Naive thymus-derived CD4-positive, alpha-beta T cell (primary cell): ENCODE measurements around the gene NAP1L2. TPM values are rescaled to one million over a fixed set of nuclear protein-coding genes. Genes with fewer than 3 reads are reported as not detected.

ENCODE experiments used
- ATAC-seq: fragments of 150-1000 bp; cut with Tn5 transposase; 2 replicates; pipeline ENCODE4 v1.10.0; 2021; ENCODE audit warnings: mild to moderate bottlenecking, moderate library complexity
- CTCF ChIA-PET: fragments of 350-600 bp; sonication (Branson Sonifier 250); formaldehyde crosslinking; loops from one replicate; lab custom pipeline; 2021; ENCODE audit warnings: antibody characterized with exemption; lab: Charles Lee
- POLR2A ChIA-PET: fragments of 350-600 bp; sonication (Branson Sonifier 250); formaldehyde crosslinking; loops from one replicate; lab custom pipeline; 2021; ENCODE audit warnings: antibody characterized with exemption, inconsistent platforms; lab: Charles Lee
- DNase-seq, 9 donors: peaks; one replicate each; pipeline versions ENCODE4 v3.0.0 to v3.0.0-alpha.2; 2020 to 2022; ENCODE audit warnings: mixed read lengths in 1 of 9
- H3K27ac ChIP-seq: one replicate; pipeline ENCODE4 v1.7.0; 2013; ENCODE audit warnings: mild to moderate bottlenecking, low read depth, low read length, moderate library complexity
- H3K27me3 ChIP-seq, 2 donors: one replicate each; pipeline ENCODE4 v1.7.0; 2013; ENCODE audit warnings: low read length in 2 of 2, mild to moderate bottlenecking in 2 of 2, moderate library complexity in 2 of 2; ENCODE audit not compliant: control insufficient read depth in 2 of 2, insufficient read depth in 2 of 2
- H3K36me3 ChIP-seq, 3 experiments: 1 replicate in 2 of 3; 2 replicates in 1 of 3; pipeline ENCODE4 v1.7.0; 2013; ENCODE audit warnings: low read length in 3 of 3, mild to moderate bottlenecking in 3 of 3, moderate library complexity in 1 of 3; ENCODE audit not compliant: insufficient read depth in 3 of 3, control insufficient read depth in 2 of 3
- H3K4me1 ChIP-seq, 2 donors: one replicate each; pipeline ENCODE4 v1.7.0; 2013; ENCODE audit warnings: low read length in 2 of 2, mild to moderate bottlenecking in 2 of 2, moderate library complexity in 1 of 2; ENCODE audit not compliant: control insufficient read depth in 2 of 2, insufficient read depth in 2 of 2
- H3K4me3 ChIP-seq: 2 replicates; pipeline ENCODE4 v1.7.0; 2013; ENCODE audit warnings: mild to moderate bottlenecking, low read length
- H3K9me3 ChIP-seq, 3 experiments: 1 replicate in 2 of 3; 2 replicates in 1 of 3; pipeline ENCODE4 v1.7.0; 2013; ENCODE audit warnings: low read length in 3 of 3; ENCODE audit not compliant: control insufficient read depth in 2 of 3
- H3K27ac Mint-ChIP-seq, 9 donors: one replicate each; pipeline ENCODE4 v1.8.0; 2020 to 2022; ENCODE audit warnings: mixed read lengths in 9 of 9, mild to moderate bottlenecking in 8 of 9, moderate library complexity in 5 of 9, inconsistent platforms in 2 of 9
- H3K27me3 Mint-ChIP-seq, 5 donors: one replicate each; pipeline ENCODE4 v1.8.0; 2021 to 2022; ENCODE audit warnings: mixed read lengths in 5 of 5, mild to moderate bottlenecking in 1 of 5
- H3K36me3 Mint-ChIP-seq, 5 donors: one replicate each; pipeline ENCODE4 v1.8.0; 2020 to 2022; ENCODE audit warnings: mixed read lengths in 5 of 5, mild to moderate bottlenecking in 3 of 5, inconsistent platforms in 1 of 5
- H3K4me1 Mint-ChIP-seq, 7 donors: one replicate each; pipeline ENCODE4 v1.8.0; 2020 to 2022; ENCODE audit warnings: mixed read lengths in 7 of 7, mild to moderate bottlenecking in 3 of 7, inconsistent platforms in 1 of 7
- H3K4me3 Mint-ChIP-seq, 10 donors: one replicate each; pipeline ENCODE4 v1.8.0; 2020 to 2022; ENCODE audit warnings: mild to moderate bottlenecking in 10 of 10, mixed read lengths in 10 of 10, moderate library complexity in 6 of 10, inconsistent platforms in 2 of 10
- H3K9me3 Mint-ChIP-seq, 11 donors: one replicate each; pipeline ENCODE4 v1.8.0; 2020 to 2022; ENCODE audit warnings: mixed read lengths in 11 of 11, mild to moderate bottlenecking in 4 of 11, inconsistent platforms in 1 of 11, moderate library complexity in 1 of 11
- intact Hi-C, 2 donors: fragments of 100-400 bp; cut with micrococcal nuclease; formaldehyde crosslinking; loops; one replicate each; pipeline ENCODE4 v1.15.1; 2023
- polyA plus RNA-seq, 2 donors: library from polyadenylated mRNA; unstranded; fragments of 300-500 nt; fragmentation: Illumina TruSeq; gene quantifications; one replicate each; pipeline ENCODE4 v1.2.3, GENCODE V29; 2021
- total RNA-seq, 6 experiments: library from RNA in 5 of 6; stranded (reverse) in 5 of 6; gene quantifications; 1 replicate in 5 of 6; 2 replicates in 1 of 6; pipeline ENCODE4 v1.2.3 and lab custom pipeline; 2021 to 2026

The NAP1L2 gene, protein sequence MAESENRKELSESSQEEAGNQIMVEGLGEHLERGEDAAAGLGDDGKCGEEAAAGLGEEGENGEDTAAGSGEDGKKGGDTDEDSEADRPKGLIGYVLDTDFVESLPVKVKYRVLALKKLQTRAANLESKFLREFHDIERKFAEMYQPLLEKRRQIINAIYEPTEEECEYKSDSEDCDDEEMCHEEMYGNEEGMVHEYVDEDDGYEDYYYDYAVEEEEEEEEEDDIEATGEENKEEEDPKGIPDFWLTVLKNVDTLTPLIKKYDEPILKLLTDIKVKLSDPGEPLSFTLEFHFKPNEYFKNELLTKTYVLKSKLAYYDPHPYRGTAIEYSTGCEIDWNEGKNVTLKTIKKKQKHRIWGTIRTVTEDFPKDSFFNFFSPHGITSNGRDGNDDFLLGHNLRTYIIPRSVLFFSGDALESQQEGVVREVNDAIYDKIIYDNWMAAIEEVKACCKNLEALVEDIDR
- total RNA-seq (10 to 100 TPM in 2 of 5 experiments, 1 to 10 TPM in 3; 2.5 to 17.4 (median 2.8) TPM), polyA plus RNA-seq (1 to 10 TPM; 1.8 to 2.9 TPM), total RNA-seq (lab: John Stamatoyannopoulos, UW) (5.0 reads per million, percentile 24 among the genes with 10 or more reads in this experiment)

DNA sequence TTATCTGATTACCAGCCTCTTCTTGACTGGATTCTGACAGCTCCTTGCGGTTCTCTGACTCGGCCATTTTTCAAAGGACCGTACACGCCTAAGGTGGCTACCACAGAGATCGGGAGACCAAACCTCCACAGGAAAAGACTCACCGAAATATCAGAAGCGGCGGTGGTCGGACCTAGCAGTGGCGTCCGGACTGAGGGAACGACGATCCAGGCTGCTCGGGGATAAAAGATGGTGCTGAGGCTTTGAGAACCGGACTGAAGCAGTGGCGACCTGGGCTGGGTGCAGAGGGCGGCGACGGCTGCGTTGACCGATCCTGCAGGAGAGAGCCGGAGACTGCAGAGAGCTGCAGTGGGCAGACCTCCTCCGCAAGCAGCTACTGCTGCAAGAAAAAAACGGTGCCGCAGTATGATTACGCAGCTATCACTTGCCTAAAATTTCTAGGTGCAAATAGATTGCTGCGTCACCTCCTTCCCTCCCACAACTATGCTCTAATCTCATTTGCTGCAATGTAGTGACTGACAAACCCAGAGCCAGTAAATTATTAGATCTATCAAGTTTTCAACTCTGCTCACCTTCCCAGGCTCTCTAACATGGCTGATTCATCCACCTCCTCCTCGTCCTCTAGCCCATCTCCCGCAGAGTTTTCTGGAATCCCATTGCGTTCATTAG is at the start of gene NAP1L2:
Gene NAP1L2, minus strand, starts transcription at position 426 of the 669 bp plus-strand sequence. Its CDS starts 359 bp downstream, at position 67.
- intact Hi-C loops, result loop anchor here in 1 of 2 donors (2.0 to 5.0 kb wide), 3 partner anchors 348 to 1400 kb away; partner anchors contain the start of genes CHIC1 and RLIM

GRCh38 chrX:73262991-73263390 is 48.3 kb upstream of the NAP1L2 start:
- ATAC-seq (no peak), DNase-seq (peak in 4 of 9 donors; percentile 6 to 16 (median 11))
- Histone ChIP-seq H3K4me3 (no peak overlapping the region), H3K27ac (no peak overlapping the region), H3K27me3 (no peaks in the 10 kb centered on the region), H3K36me3 (no peaks in the 10 kb centered on the region), H3K9me3 (no peaks in the 10 kb centered on the region), H3K4me1 (no peaks in the 10 kb centered on the region)
- intact Hi-C loops, result loop anchor here in 1 of 2 donors (10.0 kb wide), 1 partner anchor 178 kb away; no protein-coding TSS in a partner anchor
- H3K27me3 Mint-ChIP-seq, result peaks cover 0 to 4% (median 0%) of the 10 kb centered on the region in 5 donors
- POLR2A ChIA-PET, result no interaction called here
- H3K4me1 Mint-ChIP-seq, result no peaks in the 10 kb centered on the region
- H3K4me3 Mint-ChIP-seq, result no peak overlapping the region
- H3K9me3 Mint-ChIP-seq, result no peaks in the 10 kb centered on the region
- no peaks in the 10 kb centered on the region for H3K36me3 Mint-ChIP-seq
- H3K27ac Mint-ChIP-seq, result no peak overlapping the region
- CTCF ChIA-PET, result no interaction called here

More for the DNA sequence above, at the start of gene NAP1L2:
- peak within 1 kb of the TSS; percentile 74 for H3K27ac ChIP-seq
- CTCF ChIA-PET, result no interaction called here
- H3K9me3 Mint-ChIP-seq, result peaks cover 0 to 13% (median 1%) of the 10 kb centered on the region in 11 donors
- no peaks in the 10 kb centered on the region for H3K4me1 ChIP-seq
- POLR2A ChIA-PET, result interaction anchor here (0.7 to 1.2 kb wide), 2 partner anchors 12 to 39 kb away, joined by 3 read pairs; no protein-coding TSS in a partner anchor
- H3K36me3 Mint-ChIP-seq, result peaks cover 0 to 9% (median 0%) of the 10 kb centered on the region in 5 donors
- H3K9me3 ChIP-seq, result no peaks in the 10 kb centered on the region
- no peaks in the 10 kb centered on the region for H3K36me3 ChIP-seq
- H3K4me3 ChIP-seq, result peak within 1 kb of the TSS; percentile 77
- H3K27me3 ChIP-seq, result no peaks in the 10 kb centered on the region
- H3K27ac Mint-ChIP-seq, result peak within 1 kb of the TSS; percentile 68 to 94 (median 87)
- peak; percentile 3 to 64 (median 47) for DNase-seq
- peak within 1 kb of the TSS; percentile 87 to 95 (median 90) for H3K4me3 Mint-ChIP-seq
- H3K4me1 Mint-ChIP-seq, result peaks cover 5 to 26% (median 14%) of the 10 kb centered on the region in 7 donors
- H3K27me3 Mint-ChIP-seq, result peaks cover 0 to 11% (median 4%) of the 10 kb centered on the region in 5 donors
- peak; percentile 92 for ATAC-seq

- Mint-ChIP-seq H3K36me3 (no peaks in the 10 kb centered on the region), H3K27ac (no peak overlapping the region), H3K27me3 (peaks cover 0 to 4% (median 3%) of the 10 kb centered on the region in 5 donors), H3K4me1 (no peaks in the 10 kb centered on the region), H3K4me3 (no peak overlapping the region), H3K9me3 (peaks cover 0 to 4% (median 0%) of the 10 kb centered on the region in 11 donors)
- no peaks in the 10 kb centered on the region for H3K9me3 ChIP-seq
- no peaks in the 10 kb centered on the region for H3K36me3 ChIP-seq
- POLR2A ChIA-PET, result no interaction called here
- intact Hi-C loops, result no loop called here
- no peak overlapping the region for H3K4me3 ChIP-seq
- no peaks in the 10 kb centered on the region for H3K27me3 ChIP-seq
- ATAC-seq (no peak), DNase-seq (no peak)
- H3K4me1 ChIP-seq, result no peaks in the 10 kb centered on the region
- H3K27ac ChIP-seq, result no peak overlapping the region
- CTCF ChIA-PET, result no interaction called here
These were observed 24.6 kb upstream of the NAP1L2 start for GRCh38 chrX:73239242-73239641.

DNA sequence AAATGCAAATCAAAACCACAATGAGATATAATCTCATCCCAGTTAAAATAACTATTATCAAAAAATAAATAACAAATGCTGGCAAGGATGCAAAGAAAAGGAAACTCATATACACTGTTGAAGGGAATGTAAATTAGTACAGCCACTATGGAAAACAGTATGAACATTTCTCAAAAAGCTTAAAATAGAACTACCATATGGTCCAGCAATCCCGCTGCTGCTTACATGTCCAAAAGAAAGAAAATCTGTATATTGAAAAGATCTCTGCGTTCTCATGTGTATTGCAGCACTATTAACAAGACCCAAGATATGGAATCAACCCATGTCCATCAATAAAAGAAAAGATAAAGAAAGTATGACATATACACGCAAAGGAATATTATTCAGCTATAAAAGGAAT is 3.0 kb upstream of the NAP1L2 start:
- Mint-ChIP-seq H3K9me3 (peaks cover 0 to 36% (median 3%) of the 10 kb centered on the region in 11 donors), H3K4me3 (no peak overlapping the region), H3K27ac (no peak overlapping the region), H3K36me3 (peaks cover 0 to 9% (median 0%) of the 10 kb centered on the region in 5 donors), H3K27me3 (peaks cover 0 to 11% (median 4%) of the 10 kb centered on the region in 5 donors), H3K4me1 (peaks cover 5 to 23% (median 14%) of the 10 kb centered on the region in 7 donors)
- no peak for ATAC-seq
- Histone ChIP-seq H3K4me3 (no peak overlapping the region), H3K27me3 (no peaks in the 10 kb centered on the region), H3K27ac (no peak overlapping the region), H3K36me3 (no peaks in the 10 kb centered on the region), H3K9me3 (no peaks in the 10 kb centered on the region), H3K4me1 (no peaks in the 10 kb centered on the region)
- no peak for DNase-seq
- CTCF ChIA-PET, result no interaction called here
- intact Hi-C loops, result no loop called here
- POLR2A ChIA-PET, result no interaction called here

- peak overlapping the region; percentile 87 to 95 (median 90) for H3K4me3 Mint-ChIP-seq
- H3K9me3 Mint-ChIP-seq, result peaks cover 0 to 17% (median 1%) of the 10 kb centered on the region in 11 donors
- Histone ChIP-seq H3K27ac (peak overlapping the region; percentile 74), H3K4me1 (no peaks in the 10 kb centered on the region), H3K27me3 (no peaks in the 10 kb centered on the region), H3K4me3 (peak overlapping the region; percentile 77), H3K9me3 (no peaks in the 10 kb centered on the region), H3K36me3 (no peaks in the 10 kb centered on the region)
- ATAC-seq (peak; percentile 43), DNase-seq (peak in 1 of 9 donors; percentile 15)
- intact Hi-C loops, result loop anchor here in 1 of 2 donors (2.0 kb wide), 2 partner anchors 348 to 1400 kb away; partner anchors contain the start of genes CHIC1 and RLIM
- peaks cover 0 to 9% (median 0%) of the 10 kb centered on the region in 5 donors for H3K36me3 Mint-ChIP-seq
- peaks cover 5 to 26% (median 14%) of the 10 kb centered on the region in 7 donors for H3K4me1 Mint-ChIP-seq
- POLR2A ChIA-PET, result interaction anchor here (0.7 kb wide), 1 partner anchor 38 kb away, joined by 3 read pairs; no protein-coding TSS in a partner anchor
- H3K27ac Mint-ChIP-seq, result peak overlapping the region; percentile 68 to 94 (median 87)
- CTCF ChIA-PET, result no interaction called here
- H3K27me3 Mint-ChIP-seq, result peaks cover 0 to 11% (median 4%) of the 10 kb centered on the region in 5 donors
These were observed 595 bp upstream of the NAP1L2 start for GRCh38 chrX:73215246-73215645.
